MV-4-11 (cell line): Measurements from ENCODE around the gene HECTD1.
"Not testable (repeated sequence)": the region's sequence is repeated elsewhere in the genome, so short reads cannot be mapped to it uniquely, and the experiment has no call there.

ENCODE experiments used
- DNase-seq: peaks from one replicate; lab custom pipeline; 2025; lab: John Stamatoyannopoulos, UW

Gene HECTD1

GRCh38 chr14:31207755-31208545 is at the start of gene HECTD1:
HECTD1 (minus strand) TSS chr14:31207793; CDS start chr14:31205936, 1,857 bp downstream.
- DNase-seq: peak; percentile 80

GRCh38 chr14:31257244-31257553 is 49.6 kb upstream of the HECTD1 start:
- DNase-seq: peak; percentile 26

- DNase-seq: no peak
These were observed 49.1 kb upstream of the HECTD1 start for GRCh38 chr14:31256534-31257243.

DNA sequence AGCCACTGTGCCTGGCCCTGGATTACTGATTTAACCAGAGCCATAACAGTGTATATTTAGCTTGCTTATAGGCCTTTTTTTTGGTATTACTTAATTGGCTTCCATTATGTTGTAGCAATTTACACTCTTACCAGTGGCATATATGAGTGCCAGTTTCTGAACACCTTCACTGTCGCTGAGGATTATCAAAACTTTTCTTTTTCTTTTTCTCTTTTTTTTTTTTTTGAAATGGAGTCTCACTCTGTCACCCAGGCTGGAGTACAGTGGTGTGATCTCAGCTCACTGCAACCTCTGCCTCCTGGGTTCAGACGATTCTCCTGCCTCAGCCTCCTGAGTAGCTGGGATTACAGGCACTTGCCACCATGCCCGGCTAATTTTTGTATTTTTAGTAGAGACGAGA is 48.3 kb upstream of the HECTD1 start:
- not testable (repeated sequence) for DNase-seq

DNA sequence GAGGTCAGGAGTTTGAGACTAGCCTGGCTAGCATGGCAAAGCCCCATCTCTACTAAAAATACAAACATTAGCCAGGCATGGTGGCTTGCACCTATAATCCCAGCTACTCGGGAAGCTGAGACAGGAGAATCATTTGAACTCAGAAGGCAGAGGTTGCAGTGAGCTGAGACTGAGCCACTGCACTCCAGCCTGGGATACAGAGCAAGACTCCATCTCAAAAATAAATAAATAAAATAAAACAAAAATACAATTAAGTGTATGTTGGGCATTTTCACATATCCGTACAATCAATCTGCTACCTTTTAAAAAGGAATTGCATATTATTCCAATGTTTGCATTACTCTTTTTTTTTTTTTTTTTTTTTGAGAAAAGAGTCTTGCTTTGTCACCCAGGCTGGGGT is 47.7 kb upstream of the HECTD1 start:
- no peak for DNase-seq

- no peak for DNase-seq
These were observed 46.3 kb upstream of the HECTD1 start for GRCh38 chr14:31253746-31254471.

DNA sequence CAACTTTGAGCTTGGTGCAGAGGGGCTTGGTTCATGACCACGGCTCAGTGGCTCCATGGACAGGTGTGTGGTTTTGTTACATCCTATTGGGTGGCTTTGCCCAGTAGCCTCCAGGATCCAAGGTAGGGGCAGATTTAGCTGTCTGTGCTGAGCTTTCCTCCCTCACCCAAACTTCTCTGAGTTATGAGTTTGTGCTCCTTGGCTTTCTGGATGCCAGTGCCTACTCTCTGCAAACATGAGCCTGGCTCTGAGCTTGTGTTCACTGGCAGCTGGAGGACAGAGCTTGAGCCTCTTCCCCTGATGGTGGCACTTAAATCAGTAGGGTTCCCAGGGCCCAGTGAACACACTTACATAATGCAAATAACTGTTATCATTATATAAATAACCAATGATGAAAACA is 45.3 kb upstream of the HECTD1 start:
- DNase-seq: no peak

DNA sequence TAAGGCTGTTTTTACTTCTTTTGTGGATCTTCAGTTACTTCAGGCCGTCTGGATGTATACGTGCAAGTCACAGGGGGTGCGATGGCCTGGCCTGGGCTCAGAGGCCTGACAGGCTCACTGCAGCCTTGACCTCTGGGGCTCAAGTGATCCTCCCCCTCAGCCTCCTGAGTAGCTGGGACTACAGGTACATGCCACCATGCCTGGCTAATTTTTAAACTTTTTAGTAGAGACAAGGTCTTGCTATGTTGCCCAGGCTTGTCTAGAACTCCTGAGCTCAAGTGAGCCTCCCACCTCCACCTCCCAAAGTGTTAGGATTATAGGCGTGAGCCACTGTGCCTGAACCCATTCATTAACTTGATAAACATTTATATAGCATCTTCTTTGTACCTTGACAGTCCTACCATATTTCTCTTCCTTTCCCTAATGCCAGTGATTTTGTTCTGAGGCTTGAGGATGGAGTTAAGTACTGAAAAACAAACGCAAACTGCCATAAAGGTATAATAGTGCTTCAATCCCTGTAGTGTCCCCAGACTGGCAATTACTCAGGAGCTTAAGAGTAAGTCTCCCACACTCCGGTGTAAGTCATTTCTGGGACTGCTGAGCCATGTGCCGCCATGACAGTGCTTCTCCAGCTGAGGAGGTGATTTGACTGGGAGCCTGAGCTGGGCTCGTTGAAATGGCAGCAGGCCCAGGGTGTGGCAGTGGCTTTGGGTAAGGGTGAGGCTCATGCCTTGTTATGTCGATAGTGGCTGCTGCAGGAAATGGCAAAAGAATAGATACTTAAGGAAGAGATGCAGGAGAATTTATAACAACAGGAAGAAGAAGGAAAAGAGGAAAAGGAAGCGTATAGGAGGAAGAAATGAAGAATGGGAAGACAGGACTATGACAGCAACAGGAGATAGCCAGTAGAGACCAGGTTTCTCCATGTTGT is 43.7 kb upstream of the HECTD1 start:
- DNase-seq: no peak

- DNase-seq: no peak
These were observed 37.0 kb upstream of the HECTD1 start for GRCh38 chr14:31244626-31245025.

GRCh38 chr14:31243860-31244259 is 36.3 kb upstream of the HECTD1 start:
- DNase-seq: no peak

GRCh38 chr14:31242161-31242940 is 34.8 kb upstream of the HECTD1 start:
- DNase-seq: peak; percentile 70

- peak; percentile 48 for DNase-seq
These were observed 34.0 kb upstream of the HECTD1 start for GRCh38 chr14:31241450-31242114.

DNA sequence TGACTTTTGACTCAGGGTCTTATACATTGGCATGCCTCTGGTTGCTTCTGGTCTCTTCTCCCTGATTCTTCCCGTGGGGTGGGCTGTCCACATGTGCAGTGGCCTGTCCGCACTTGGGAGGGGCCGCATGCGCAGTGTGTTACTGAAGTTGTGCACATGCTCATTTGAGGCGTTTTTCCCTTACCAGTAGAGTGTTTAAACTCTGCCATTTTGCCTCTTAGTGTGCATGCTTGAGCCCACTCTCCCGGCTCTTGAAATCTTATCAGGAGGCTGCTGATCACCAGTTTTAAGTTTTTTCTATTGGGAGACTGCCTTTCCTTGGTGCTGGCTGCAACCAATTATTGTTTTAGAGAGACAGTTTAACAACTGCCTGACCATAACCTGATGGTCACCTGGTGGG is 32.1 kb upstream of the HECTD1 start:
- no peak for DNase-seq

DNA sequence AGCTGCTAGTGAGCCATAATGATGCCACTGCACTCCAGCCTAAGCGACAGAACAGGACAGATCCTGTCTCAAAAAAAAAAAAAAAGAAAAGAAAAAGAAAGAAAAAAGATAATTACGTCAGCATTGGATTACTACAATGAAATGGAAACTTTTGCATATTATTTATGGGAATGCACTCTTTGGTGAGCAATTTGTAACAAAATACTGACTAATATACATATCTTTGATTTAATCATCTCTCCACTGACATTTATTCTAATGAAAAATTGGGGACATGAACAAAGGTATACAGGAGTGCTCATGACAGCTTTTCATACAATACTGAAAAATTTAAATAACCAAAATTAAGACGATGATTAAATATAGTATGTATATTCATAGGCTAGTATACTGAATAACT is 27.9 kb upstream of the HECTD1 start:
- DNase-seq: no peak

GRCh38 chr14:31232081-31232480 is 24.5 kb upstream of the HECTD1 start:
- DNase-seq: no peak

GRCh38 chr14:31231272-31231671 is 23.7 kb upstream of the HECTD1 start:
- DNase-seq: not testable (repeated sequence)

DNA sequence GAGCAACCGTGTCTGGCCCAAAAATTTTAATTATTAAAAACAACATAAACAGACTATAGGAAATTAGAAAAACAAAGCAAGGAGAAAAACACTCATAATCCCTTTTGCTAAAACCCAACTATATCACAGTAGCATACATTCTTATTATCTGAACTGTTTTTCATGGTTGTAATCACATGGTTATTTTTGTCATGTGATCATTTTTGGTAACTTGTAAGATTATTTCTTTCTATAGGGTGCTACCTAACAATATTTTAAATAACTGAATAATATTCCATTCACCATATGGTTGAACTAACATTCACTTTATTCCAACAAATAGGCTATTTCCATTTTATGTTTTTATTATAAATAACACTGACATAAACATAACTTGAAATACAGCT is 23.0 kb upstream of the HECTD1 start:
- DNase-seq: no peak

GRCh38 chr14:31229638-31230572 is 22.3 kb upstream of the HECTD1 start:
- DNase-seq: peak; percentile 100

DNA sequence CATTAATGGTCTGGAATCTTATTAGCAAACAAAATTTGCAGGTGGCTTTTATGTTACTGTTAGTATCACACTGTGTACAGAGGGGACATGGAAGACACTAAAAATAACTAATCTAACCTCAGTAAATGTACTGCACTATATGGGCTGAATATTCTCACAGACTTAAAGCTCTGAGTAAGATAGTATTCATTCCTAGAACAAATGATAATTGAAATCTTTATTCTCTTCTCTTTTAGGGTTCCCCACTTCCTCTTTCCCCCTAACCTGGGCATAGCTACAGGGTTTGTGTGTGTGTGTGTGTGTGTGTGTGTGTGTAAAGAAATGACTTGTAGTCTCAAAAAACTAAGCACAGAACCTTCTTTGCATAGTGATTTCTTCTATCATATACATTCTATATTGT is 21.4 kb upstream of the HECTD1 start:
- DNase-seq: peak; percentile 55
